Neural crest cell (in vitro differentiated cells): ENCODE measurements around the gene CFHR2. TPM values are rescaled to one million over a fixed set of nuclear protein-coding genes. Genes with fewer than 3 reads are reported as not detected.
"Not testable (repeated sequence)": the region's sequence is repeated elsewhere in the genome, so short reads cannot be mapped to it uniquely, and the experiment has no call there.

Experiments used
- DNase-seq: peaks from one replicate; pipeline ENCODE4 v3.0.0; 2021; ENCODE audit warnings: low read depth, mixed read lengths, low spot score
- H3K27ac Mint-ChIP-seq: one replicate; pipeline ENCODE4 v1.8.0; 2021; ENCODE audit warnings: mild to moderate bottlenecking, mixed read lengths; ENCODE audit not compliant: unreplicated experiment
- H3K27me3 Mint-ChIP-seq: 2 replicates; pipeline ENCODE4 v1.8.0; 2021; ENCODE audit warnings: low read depth, mild to moderate bottlenecking, mixed read lengths
- H3K36me3 Mint-ChIP-seq: 2 replicates; pipeline ENCODE4 v1.8.0; 2021; ENCODE audit warnings: low read depth, mild to moderate bottlenecking, mixed read lengths
- H3K4me1 Mint-ChIP-seq: 2 replicates; pipeline ENCODE4 v1.8.0; 2021; ENCODE audit warnings: mixed read lengths
- H3K4me3 Mint-ChIP-seq: one replicate; pipeline ENCODE4 v1.8.0; 2021; ENCODE audit warnings: mild to moderate bottlenecking, mixed read lengths
- H3K9me3 Mint-ChIP-seq: 2 replicates; pipeline ENCODE4 v1.8.0; 2021; ENCODE audit warnings: mixed read lengths
- CTCF ChIP-seq: fragments of 200-600 bp; sonication (generic); conservative IDR thresholded peaks from 2 replicates; pipeline ENCODE4 v1.5.0; 2021; ENCODE audit warnings: antibody characterized with exemption, mild to moderate bottlenecking
- total RNA-seq: library from RNA; stranded (reverse); gene quantifications from 2 replicates; pipeline ENCODE4 v1.2.1, GENCODE V29; 2021

CFHR2 gene
- total RNA-seq, 1 donor from 2014 or later, result not detected

- no peak overlapping the region for H3K4me3 Mint-ChIP-seq
- H3K27ac Mint-ChIP-seq, result no peak overlapping the region
- no peak for TF ChIP-seq CTCF
- no peak for DNase-seq
- peaks cover 4% of the 10 kb centered on the region for H3K9me3 Mint-ChIP-seq
- no peaks in the 10 kb centered on the region for H3K36me3 Mint-ChIP-seq
- H3K27me3 Mint-ChIP-seq, result no peaks in the 10 kb centered on the region
- no peaks in the 10 kb centered on the region for H3K4me1 Mint-ChIP-seq
Observed at GRCh38 chr1:196933531-196934189, 9.9 kb upstream of the CFHR2 start.

DNA sequence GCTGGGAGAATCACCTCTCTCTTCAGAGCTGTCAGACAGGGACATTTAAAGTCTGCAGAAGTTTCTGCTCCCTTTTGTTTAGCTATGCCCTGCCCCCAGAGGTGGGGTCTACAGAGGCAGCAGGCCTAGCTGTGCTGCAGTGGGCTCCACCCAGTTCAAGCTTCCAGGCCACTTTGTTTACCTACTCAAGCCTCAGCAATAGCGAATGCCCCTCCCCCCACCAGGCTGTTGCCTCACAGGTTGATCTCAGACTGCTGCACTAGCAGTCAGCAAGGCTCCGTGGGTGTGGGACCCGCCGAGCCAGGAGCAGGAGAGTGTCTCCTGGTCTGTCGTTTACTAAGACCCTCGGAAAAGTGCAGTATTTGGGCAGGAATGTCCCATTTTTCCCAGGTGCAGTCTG lies 2.1 kb upstream of the CFHR2 start:
- not testable (repeated sequence) for H3K9me3 Mint-ChIP-seq, H3K4me1 Mint-ChIP-seq, H3K36me3 Mint-ChIP-seq, H3K27ac Mint-ChIP-seq, H3K27me3 Mint-ChIP-seq, H3K4me3 Mint-ChIP-seq, DNase-seq

DNA sequence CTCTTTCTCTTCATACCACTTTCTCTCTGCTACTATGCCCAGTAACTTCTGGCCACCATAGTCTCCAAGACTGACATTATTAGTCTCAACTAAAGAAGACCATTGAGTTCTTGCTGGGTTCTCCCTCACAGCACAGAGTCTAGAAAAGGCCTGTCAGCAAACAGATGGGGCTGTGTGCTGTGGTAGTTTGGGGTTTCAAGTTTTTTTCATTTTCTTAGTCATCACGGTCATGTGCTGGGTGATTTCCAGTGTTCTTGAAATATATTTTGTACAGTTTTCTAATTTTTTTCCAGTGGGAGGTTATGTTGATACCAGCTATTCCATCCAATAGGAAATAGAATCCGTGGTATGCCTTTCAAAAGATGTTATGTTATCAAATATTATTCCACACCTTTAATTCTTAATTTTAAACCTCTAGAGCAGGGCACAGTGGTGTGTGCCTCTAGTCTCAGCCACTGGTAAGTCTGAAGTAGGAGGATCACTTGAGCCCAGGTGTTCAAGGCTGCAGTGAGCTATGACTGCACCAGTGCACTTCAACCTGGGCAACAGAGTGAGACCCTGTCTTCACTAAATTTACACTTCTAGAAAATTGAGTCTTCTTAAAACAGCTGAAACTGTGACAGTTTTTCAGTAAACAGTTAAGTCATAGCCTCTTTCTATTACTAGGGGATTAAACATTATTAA lies 8.3 kb downstream of the CFHR2 start:
- no peak for DNase-seq
- Mint-ChIP-seq H3K4me3 (no peak overlapping the region), H3K9me3 (no peaks in the 10 kb centered on the region), H3K27me3 (no peaks in the 10 kb centered on the region), H3K4me1 (no peaks in the 10 kb centered on the region), H3K36me3 (no peaks in the 10 kb centered on the region), H3K27ac (no peak overlapping the region)
- no peak for TF ChIP-seq CTCF

DNA sequence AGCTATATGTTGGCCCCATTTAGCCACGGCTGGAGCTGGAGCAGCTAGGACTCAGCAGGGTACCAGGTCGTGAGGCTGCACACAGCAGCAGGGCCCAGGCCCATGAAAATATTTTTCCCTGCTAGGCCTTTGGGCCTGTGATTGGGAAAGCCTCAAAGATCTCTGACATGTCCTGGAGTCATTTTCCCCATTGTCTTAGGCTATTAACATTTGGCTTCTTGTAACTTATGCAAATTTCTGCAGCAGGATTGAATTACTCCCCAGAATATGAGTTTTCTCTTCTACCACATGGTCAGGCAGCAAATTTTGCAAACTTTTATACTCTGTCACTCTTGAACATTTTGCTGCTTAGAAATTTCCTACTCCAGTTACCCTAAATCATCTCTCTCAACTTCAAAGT lies 11.2 kb downstream of the CFHR2 start:
- TF ChIP-seq CTCF, result no peak
- H3K4me1 Mint-ChIP-seq, result no peaks in the 10 kb centered on the region
- H3K36me3 Mint-ChIP-seq, result no peaks in the 10 kb centered on the region
- H3K9me3 Mint-ChIP-seq, result no peaks in the 10 kb centered on the region
- no peak for DNase-seq
- H3K27ac Mint-ChIP-seq, result no peak overlapping the region
- no peaks in the 10 kb centered on the region for H3K27me3 Mint-ChIP-seq
- H3K4me3 Mint-ChIP-seq, result no peak overlapping the region

DNA sequence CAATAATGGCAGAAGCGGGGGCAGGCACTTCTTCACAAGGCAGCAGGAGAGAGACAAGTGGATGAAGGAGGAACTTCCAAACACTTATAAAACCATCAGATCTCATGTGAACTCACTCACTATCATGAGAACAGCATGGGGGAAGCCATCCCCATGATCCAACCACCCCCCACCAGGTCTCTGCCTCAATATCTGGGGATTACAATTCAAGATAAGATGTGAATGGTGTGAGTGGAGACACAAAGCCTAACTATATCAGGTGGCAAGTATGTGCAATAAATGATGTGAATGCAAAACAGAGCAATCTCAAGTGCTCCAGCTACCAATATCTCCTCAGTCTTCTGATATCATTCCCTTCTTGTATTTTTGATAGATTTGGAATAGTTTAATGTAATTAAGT lies 12.4 kb downstream of the CFHR2 start:
- no peak for DNase-seq
- Mint-ChIP-seq H3K27me3 (no peaks in the 10 kb centered on the region), H3K4me1 (no peaks in the 10 kb centered on the region), H3K27ac (no peak overlapping the region), H3K36me3 (no peaks in the 10 kb centered on the region), H3K4me3 (no peak overlapping the region), H3K9me3 (no peaks in the 10 kb centered on the region)
- TF ChIP-seq CTCF, result no peak

DNA sequence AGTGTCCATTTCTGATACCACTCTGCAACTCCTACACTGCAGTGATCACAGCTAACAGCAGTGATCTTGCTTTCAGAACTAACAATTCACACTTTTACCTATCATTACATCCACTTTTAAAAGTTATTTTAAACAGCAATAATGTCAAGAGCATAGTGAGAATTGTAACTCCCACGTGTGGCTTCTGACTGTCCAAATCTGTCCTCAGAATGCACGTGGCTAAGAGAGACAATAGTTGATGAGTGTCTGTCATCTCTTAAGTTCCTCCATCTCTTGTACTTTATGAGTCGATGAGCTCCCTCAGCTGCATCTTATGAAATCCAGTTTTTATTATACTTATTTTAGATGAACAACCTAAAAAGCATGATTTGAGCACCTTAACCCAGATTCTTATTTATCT lies 17.3 kb downstream of the CFHR2 start:
- Mint-ChIP-seq H3K36me3 (no peaks in the 10 kb centered on the region), H3K9me3 (peaks cover 3% of the 10 kb centered on the region), H3K4me1 (no peaks in the 10 kb centered on the region), H3K4me3 (no peak overlapping the region), H3K27me3 (no peaks in the 10 kb centered on the region), H3K27ac (no peak overlapping the region)
- DNase-seq, result no peak
- TF ChIP-seq CTCF, result no peak
